ENCODE measurements around the gene UST.

DNA sequence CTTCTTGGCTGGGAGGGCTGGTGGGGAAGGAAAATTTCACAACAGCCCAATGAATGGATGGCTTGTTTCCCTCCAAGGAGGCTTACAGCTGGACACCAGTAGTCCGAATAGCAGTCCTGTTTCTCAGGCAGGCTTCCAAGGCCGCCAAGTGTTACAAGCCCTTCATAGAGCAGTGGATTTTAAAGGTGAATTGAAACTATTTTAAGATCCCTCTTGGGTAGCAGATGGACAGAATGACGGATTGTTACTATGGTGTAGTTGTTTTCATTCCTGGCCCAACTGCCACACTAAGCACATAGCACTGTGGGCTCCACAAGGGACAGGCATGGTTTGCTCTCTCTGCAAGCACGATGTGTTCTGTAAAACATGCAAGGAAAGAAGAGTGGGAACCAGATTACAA, 367.3 kb downstream of the UST start:
- no peak for TF ChIP-seq EZH2phosphoT487 (IDR thresholded peaks at IDR 0.05; ENCODE audit: borderline replicate concordance, low read length)
- TF ChIP-seq, protein P1, sequence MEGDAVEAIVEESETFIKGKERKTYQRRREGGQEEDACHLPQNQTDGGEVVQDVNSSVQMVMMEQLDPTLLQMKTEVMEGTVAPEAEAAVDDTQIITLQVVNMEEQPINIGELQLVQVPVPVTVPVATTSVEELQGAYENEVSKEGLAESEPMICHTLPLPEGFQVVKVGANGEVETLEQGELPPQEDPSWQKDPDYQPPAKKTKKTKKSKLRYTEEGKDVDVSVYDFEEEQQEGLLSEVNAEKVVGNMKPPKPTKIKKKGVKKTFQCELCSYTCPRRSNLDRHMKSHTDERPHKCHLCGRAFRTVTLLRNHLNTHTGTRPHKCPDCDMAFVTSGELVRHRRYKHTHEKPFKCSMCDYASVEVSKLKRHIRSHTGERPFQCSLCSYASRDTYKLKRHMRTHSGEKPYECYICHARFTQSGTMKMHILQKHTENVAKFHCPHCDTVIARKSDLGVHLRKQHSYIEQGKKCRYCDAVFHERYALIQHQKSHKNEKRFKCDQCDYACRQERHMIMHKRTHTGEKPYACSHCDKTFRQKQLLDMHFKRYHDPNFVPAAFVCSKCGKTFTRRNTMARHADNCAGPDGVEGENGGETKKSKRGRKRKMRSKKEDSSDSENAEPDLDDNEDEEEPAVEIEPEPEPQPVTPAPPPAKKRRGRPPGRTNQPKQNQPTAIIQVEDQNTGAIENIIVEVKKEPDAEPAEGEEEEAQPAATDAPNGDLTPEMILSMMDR (conservative IDR thresholded peaks at IDR 0.05; ENCODE audit: low read depth, low read length) = no peak
